Endothelial cell of hepatic sinusoid (primary cell): ENCODE results near the gene NUBPL.

Experiments used
- in situ Hi-C: cut with HindIII; loops from 2 replicates; pipeline ENCODE4 v1.10.0; 2017; ENCODE audit warnings: low sequenced_read_pairs

NUBPL gene, protein sequence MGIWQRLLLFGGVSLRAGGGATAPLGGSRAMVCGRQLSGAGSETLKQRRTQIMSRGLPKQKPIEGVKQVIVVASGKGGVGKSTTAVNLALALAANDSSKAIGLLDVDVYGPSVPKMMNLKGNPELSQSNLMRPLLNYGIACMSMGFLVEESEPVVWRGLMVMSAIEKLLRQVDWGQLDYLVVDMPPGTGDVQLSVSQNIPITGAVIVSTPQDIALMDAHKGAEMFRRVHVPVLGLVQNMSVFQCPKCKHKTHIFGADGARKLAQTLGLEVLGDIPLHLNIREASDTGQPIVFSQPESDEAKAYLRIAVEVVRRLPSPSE

GRCh38 chr14:31561155-31561846 is at the start of gene NUBPL:
Gene NUBPL, plus strand, starts transcription at chr14:31561404. Its CDS starts 36 bp downstream, at chr14:31561440.
- in situ Hi-C loops = no loop called here

DNA sequence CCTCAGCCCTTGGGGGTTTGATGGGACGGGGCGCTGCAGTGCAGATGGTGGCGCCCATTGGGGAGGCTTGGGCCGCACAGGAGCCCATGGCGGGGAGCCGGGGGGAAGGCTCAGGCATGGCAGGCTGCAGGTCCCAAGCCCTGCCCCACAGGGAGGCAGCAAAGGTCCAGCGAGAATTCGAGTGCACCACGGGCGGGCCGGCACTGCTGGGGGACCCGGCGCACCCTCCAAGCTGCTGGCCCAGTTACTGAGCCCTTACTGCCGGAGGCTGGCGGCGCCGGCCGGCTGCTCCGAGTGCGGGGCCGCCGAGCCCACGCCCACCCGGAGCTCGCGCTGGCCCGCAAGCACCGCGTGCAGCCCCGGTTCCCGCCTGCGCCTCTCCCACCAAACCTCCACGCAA is 34.1 kb upstream of the NUBPL start:
- in situ Hi-C loops = loop anchor here (25.0 kb wide), 1 partner anchor 535 kb away; no protein-coding TSS in a partner anchor

DNA sequence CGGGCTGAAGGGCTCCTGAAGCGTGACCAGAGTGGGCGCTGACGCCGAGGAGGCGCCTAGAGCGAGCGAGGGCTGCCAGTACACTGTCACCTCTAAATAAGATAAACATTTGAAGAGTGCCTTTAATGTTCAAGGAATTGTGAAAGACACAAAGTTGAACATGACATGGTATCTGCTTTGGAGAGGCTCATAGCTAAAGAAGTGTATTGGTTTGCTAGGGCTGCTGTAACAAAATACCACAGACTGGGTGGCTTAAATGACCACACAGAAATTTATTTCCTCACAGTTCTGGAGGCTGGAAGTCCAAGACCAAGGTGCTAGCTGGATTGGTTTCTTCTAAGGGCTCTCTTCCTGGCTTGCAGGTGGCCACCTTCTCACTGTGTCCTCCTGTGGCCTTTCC is 33.7 kb upstream of the NUBPL start:
- in situ Hi-C loops = loop anchor here (25.0 kb wide), 1 partner anchor 535 kb away; no protein-coding TSS in a partner anchor

DNA sequence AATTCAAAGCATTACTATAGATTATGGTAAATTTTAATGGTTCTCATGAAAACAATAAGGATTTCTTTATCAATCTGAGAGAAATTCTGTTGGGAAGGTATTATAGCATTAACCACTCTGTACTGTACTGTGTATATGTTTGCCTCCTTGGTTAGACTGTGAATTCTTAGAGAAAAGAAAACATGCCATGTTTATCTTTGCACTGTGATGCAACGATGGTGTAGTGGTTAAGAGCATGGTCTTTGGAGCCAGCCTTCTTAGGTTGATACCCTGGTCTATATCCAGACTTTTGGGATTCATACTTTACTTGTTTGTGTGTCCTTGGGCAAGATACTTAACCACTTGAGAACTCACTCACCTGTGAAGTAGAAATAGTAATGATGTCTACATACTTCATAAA is 32.2 kb upstream of the NUBPL start:
- in situ Hi-C loops = loop anchor here (25.0 kb wide), 1 partner anchor 533 kb away; no protein-coding TSS in a partner anchor

- in situ Hi-C loops = loop anchor here (25.0 kb wide), 1 partner anchor 532 kb away; no protein-coding TSS in a partner anchor
These were observed 31.1 kb upstream of the NUBPL start for GRCh38 chr14:31530136-31530535.

- in situ Hi-C loops = loop anchor here (25.0 kb wide), 1 partner anchor 526 kb away; no protein-coding TSS in a partner anchor
These were observed 24.8 kb upstream of the NUBPL start for GRCh38 chr14:31536201-31536960.

DNA sequence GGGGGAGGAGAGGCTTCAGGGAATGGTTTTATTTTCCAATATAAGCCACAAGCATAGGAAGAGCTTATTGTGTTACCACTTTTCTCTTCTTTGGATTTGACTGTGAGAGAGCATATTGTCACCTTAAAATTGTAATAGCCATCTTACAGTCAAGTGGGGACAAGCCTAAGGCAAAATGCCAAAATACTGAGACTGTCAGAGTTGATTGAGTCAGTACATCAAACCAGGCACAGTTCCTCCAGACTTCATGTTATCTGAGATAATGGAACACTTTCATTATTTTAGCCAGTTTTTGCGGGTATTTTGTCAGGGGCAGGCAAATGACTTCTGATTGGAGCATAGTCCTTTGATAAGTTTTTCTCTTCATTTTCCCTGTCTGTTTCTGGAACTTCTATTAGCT is 19.5 kb upstream of the NUBPL start:
- in situ Hi-C loops = loop anchor here (25.0 kb wide), 1 partner anchor 521 kb away; no protein-coding TSS in a partner anchor

- in situ Hi-C loops = loop anchor here (25.0 kb wide), 1 partner anchor 518 kb away; no protein-coding TSS in a partner anchor
These were observed 17.0 kb upstream of the NUBPL start for GRCh38 chr14:31543969-31544799.

- in situ Hi-C loops = loop anchor here (25.0 kb wide), 1 partner anchor 517 kb away; no protein-coding TSS in a partner anchor
These were observed 16.4 kb upstream of the NUBPL start for GRCh38 chr14:31544816-31545215.

GRCh38 chr14:31545328-31545727 is 15.9 kb upstream of the NUBPL start:
- in situ Hi-C loops = loop anchor here (25.0 kb wide), 1 partner anchor 517 kb away; no protein-coding TSS in a partner anchor

GRCh38 chr14:31549817-31550216 is 11.4 kb upstream of the NUBPL start:
- in situ Hi-C loops = loop anchor here (25.0 kb wide), 1 partner anchor 512 kb away; no protein-coding TSS in a partner anchor

DNA sequence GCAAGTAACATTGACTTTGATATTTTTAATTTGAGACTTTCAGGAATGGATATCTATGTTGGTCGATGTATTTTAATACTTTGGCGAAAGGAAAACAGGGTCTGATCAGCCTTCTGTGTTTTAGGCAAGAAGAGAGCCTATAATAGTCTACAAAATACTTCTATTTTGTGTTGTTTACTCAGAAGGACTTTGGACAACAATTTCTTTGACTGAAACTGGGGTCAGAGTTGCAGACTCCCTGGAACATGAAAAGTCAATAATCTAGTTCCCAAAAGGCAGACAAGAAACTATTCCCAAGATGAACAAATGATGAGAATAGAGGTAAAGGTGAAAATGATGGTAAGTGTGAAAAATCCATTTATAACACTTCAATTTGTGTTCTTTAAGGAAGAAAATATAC is 10.6 kb upstream of the NUBPL start:
- in situ Hi-C loops = no loop called here

DNA sequence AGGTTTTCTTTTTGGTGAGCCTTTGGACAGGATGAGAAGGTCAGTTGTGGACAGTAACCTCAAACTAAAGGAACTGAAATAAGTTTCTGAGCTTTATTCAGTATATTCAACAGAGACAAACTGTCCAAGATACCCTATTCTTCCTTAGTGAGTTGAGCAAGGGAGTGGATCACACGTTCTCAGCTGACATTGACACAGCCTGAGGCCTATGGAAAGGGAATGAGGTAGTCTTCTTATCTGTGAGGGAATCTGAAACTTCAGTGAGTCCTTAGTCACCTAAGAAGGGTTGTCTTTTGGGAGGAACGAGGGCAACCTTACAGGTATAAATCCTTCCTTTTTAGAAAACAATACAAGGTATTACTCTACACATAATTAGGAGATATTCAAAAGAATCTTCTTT is 5.0 kb upstream of the NUBPL start:
- in situ Hi-C loops = no loop called here

GRCh38 chr14:31559939-31560338 is 1.3 kb upstream of the NUBPL start:
- in situ Hi-C loops = no loop called here

DNA sequence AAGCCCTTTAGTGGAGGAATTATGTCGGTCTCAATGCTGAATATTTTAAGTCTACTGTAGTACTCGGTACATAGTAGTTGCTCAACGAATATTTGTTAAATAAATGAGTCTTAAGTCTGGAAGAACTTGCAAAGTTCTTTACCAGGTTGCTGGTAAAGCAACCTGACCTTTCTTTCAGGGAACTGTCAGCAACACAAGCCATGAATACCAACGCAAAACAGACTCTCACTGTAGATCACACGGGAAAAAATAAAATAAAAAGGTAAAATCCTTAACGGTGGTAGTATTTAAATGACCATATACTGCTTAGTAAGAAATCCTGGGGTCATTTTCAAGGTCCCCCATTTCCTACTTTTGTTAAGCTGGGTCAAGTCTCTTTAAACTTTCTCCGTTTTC is 447 bp upstream of the NUBPL start:
- in situ Hi-C loops = no loop called here

DNA sequence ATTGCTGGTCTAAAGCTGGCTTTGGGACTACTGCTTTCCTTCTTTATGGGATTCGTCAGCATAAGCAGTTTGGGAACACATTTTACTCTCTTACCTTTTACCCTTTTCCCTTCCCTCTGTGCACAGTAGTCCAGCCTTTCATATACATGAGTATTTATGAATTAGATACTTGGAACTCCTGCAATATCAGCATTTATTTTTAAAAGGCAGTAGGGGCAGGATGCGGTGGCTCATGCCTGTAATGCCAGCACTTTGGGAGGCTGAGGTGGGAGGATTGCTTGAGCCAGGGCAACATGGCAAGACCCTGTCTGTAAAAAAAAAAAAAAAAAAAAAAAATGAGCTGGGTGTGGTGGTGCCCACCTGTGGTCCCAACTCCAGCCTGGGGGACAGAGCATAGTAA is 3.0 kb downstream of the NUBPL start:
- in situ Hi-C loops = no loop called here

GRCh38 chr14:31566456-31566855 is 5.3 kb downstream of the NUBPL start:
- in situ Hi-C loops = no loop called here

DNA sequence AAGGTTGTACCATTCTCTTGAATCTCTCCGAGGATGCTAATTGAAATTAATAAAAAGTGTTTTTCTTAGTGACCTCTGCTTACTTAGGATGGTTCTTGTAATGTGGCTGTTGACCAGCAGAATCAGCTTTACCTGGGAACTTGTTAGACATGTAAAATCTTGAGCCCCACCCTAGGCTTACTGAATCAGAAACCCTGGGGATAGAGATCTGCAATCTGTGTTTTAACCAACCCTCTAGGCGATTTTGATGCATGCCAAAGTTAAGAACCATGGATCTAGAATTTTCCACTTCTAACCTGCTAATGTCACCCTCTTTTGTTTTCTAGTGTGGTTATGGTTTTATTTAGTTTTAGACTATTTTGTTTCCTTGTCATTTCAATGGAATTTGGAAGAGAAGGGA is 6.5 kb downstream of the NUBPL start:
- in situ Hi-C loops = no loop called here

DNA sequence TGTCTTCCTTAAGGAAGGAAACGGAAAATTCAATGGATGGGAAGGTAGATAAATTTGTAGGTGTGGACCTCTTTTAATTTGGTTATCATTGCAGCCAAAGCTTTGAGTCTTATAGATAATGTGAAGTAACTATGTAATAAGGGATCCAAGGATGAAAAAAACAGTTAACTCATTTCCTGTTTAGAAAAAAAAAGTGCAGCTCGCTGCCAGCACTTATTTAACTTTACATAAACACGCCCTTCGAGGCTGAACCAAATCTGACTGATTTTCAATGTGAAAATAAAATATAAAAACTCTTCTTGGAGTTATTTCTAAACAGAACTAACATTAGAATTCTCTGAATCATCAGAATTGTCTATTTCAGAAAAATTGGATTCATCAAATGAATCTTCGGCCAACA is 7.0 kb downstream of the NUBPL start:
- in situ Hi-C loops = no loop called here

GRCh38 chr14:31568671-31569070 is 7.5 kb downstream of the NUBPL start:
- in situ Hi-C loops = no loop called here
